WERI-Rb-1 (cell line): Measurements from ENCODE around the gene PLXND1.

Experiments used
- DNase-seq: peaks from one replicate; pipeline ENCODE4 v3.0.0-alpha.2; 2020
- H3K27ac ChIP-seq: fragments of 250-450 bp; sonication (Bioruptor Pico); 2 replicates; pipeline ENCODE4 v1.5.1; 2020; ENCODE audit warnings: mild to moderate bottlenecking, moderate library complexity
- H3K27me3 ChIP-seq: fragments of 250-450 bp; sonication (Bioruptor Pico); 2 replicates; pipeline ENCODE4 v1.5.1; 2021; ENCODE audit warnings: mild to moderate bottlenecking, low read depth, moderate library complexity; ENCODE audit not compliant: insufficient read depth, severe bottlenecking
- H3K36me3 ChIP-seq: fragments of 250-450 bp; sonication (Bioruptor Pico); 2 replicates; pipeline ENCODE4 v1.5.1; 2020; ENCODE audit warnings: mild to moderate bottlenecking, moderate library complexity
- H3K4me3 ChIP-seq: 2 replicates; pipeline ENCODE4 v1.5.1; 2011; ENCODE audit warnings: low read depth, mild to moderate bottlenecking, control low read depth, low read length
- H3K9me3 ChIP-seq: fragments of 250-450 bp; sonication (Bioruptor Pico); 2 replicates; pipeline ENCODE4 v1.5.1; 2021; ENCODE audit warnings: mild to moderate bottlenecking, moderate library complexity; ENCODE audit not compliant: severe bottlenecking
- TF ChIP-seq, protein P1 (sequence below): IDR thresholded peaks from 2 replicates; pipeline ENCODE4 v1.5.1; 2011; ENCODE audit warnings: low read depth, mild to moderate bottlenecking, control low read depth, inconsistent platforms, low read length

PLXND1 gene

DNA sequence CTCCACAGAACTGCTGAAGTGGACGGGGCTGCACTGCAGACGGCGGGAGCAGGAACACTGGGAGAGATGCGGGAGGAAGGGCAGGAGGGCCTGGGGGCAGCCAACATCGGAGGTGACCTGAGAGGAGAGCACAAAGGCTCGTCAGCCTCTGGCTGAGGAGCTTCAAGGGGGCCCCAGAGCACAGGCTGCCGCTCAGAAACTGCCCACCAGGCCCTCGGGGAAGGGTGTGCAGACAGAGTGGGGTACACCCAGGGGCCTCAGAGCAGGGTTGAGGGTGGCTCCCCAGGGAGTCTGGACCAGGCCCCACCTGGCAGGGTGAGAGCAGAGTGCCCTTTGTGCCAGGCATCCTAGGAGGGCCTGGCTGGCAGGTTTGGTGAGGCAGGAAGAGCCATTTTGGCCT is 92.8 kb downstream of the PLXND1 start:
- Histone ChIP-seq H3K27ac (no peak overlapping the region), H3K4me3 (no peak overlapping the region), H3K9me3 (no peaks in the 10 kb centered on the region), H3K36me3 (peaks cover 2% of the 10 kb centered on the region), H3K27me3 (no peaks in the 10 kb centered on the region)
- no peak for DNase-seq
- TF ChIP-seq, protein P1, sequence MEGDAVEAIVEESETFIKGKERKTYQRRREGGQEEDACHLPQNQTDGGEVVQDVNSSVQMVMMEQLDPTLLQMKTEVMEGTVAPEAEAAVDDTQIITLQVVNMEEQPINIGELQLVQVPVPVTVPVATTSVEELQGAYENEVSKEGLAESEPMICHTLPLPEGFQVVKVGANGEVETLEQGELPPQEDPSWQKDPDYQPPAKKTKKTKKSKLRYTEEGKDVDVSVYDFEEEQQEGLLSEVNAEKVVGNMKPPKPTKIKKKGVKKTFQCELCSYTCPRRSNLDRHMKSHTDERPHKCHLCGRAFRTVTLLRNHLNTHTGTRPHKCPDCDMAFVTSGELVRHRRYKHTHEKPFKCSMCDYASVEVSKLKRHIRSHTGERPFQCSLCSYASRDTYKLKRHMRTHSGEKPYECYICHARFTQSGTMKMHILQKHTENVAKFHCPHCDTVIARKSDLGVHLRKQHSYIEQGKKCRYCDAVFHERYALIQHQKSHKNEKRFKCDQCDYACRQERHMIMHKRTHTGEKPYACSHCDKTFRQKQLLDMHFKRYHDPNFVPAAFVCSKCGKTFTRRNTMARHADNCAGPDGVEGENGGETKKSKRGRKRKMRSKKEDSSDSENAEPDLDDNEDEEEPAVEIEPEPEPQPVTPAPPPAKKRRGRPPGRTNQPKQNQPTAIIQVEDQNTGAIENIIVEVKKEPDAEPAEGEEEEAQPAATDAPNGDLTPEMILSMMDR, result no peak

DNA sequence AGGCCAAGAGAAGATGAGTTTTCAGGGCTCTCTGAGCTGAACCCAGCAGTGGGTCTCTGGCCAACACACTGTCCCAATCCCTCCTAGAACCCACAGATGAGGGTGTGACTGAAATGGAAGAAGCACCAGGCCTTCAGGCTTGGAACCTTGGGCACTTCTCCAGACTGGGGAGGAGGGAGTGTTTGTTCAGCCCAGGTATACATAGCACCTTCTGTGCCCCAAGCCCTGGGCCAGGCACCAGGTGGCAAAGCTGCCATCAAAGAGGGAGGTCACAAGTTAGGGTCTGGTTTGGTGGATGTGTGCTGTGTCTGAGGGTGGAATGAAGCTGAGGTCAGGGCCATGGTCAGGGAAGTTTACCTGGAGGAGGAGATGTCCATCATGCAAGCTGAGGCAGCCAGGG is 93.9 kb downstream of the PLXND1 start:
- Histone ChIP-seq H3K27me3 (no peaks in the 10 kb centered on the region), H3K4me3 (no peak overlapping the region), H3K27ac (no peak overlapping the region), H3K9me3 (no peaks in the 10 kb centered on the region), H3K36me3 (peaks cover 5% of the 10 kb centered on the region)
- TF ChIP-seq, protein P1, result no peak
- DNase-seq, result no peak

DNA sequence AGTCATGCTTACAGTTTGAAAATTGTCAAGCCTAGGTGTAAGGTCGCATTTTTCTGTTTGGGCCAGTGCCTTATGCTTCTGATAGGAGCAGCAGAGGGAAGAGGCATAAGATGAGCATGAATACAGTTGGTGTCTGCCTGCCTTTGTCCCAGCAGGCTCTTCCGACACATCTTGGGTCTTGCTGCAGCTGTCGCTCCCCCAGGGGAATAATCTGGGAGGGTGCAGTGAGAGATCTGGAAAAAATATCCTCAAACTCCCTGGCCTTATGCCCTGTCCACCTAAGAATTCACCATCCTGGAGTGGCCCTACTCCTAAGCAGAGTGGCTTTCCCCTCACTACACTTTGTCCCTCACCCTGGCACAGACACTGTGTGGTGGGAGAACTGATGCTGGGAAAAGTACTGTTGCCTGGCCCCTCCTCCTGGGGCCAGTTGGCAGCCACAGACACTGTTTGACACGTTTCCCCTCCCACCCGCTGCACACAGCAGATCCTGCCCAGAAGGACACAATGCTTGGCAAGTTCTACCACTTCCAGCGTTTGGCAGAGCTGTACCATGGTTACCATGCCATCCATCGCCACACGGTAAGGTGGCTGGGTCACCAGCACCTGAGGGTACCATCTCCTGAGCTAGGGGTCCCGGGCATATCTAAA is 99.2 kb downstream of the PLXND1 start:
- Histone ChIP-seq H3K27me3 (no peaks in the 10 kb centered on the region), H3K27ac (no peak overlapping the region), H3K4me3 (no peak overlapping the region), H3K36me3 (peaks cover 16% of the 10 kb centered on the region), H3K9me3 (no peaks in the 10 kb centered on the region)
- TF ChIP-seq, protein P1, result no peak
- DNase-seq, result no peak

DNA sequence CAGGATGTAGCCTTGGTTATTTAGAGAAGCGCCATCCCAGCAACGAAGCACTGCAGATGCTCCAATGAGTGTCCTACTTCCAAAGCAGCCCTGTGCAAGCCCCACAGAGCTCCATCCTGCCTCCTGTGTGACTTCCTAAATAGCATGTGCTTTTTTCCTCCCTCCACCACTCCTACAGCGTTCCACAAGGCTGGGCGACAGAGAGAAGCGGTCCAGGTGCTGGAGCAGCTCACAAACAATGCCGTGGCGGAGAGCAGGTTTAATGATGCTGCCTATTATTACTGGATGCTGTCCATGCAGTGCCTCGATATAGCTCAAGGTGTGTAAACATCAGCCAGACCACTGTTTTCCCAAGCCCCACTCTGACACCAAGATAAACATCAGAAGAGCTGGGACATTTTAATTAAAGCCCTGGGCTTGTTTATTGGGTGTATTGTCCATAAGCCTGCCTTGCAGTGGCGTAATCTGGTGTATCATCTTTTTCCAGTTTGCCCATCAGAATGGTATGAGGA is 100.2 kb downstream of the PLXND1 start:
- DNase-seq, result no peak
- H3K36me3 ChIP-seq, result peaks cover 14% of the 10 kb centered on the region
- no peak overlapping the region for H3K4me3 ChIP-seq
- H3K9me3 ChIP-seq, result no peaks in the 10 kb centered on the region
- TF ChIP-seq, protein P1, result no peak
- no peak overlapping the region for H3K27ac ChIP-seq
- H3K27me3 ChIP-seq, result no peaks in the 10 kb centered on the region

DNA sequence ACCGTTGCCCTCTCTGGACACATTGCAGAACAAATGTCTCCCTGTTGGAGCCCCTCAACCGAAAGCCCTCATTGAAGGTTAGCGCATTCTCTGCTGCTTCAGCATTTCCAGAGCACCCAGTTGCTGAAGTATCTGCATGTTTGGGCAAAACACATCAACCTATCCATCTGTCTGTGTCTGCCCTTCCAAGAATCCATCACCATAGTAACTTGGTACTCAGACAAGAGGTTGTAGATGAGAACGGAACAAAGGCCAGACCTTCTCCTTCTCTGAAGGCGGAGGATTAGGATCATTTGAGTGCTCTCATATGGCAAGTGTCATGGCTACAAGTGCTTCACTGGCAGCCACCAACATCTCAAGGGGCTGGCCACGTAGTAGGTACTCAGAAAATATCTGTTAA is 101.1 kb downstream of the PLXND1 start:
- H3K27me3 ChIP-seq, result no peaks in the 10 kb centered on the region
- H3K36me3 ChIP-seq, result peaks cover 19% of the 10 kb centered on the region
- no peak for DNase-seq
- H3K27ac ChIP-seq, result no peak overlapping the region
- H3K9me3 ChIP-seq, result no peaks in the 10 kb centered on the region
- TF ChIP-seq, protein P1, result no peak
- no peak overlapping the region for H3K4me3 ChIP-seq
